SJCRH30 (cell line): ENCODE measurements around the gene ARID5B. TPM values are rescaled to one million over a fixed set of nuclear protein-coding genes. Genes with fewer than 3 reads are reported as not detected.
"Not testable (repeated sequence)": the region's sequence is repeated elsewhere in the genome, so short reads cannot be mapped to it uniquely, and the experiment has no call there.

Experiments used
- DNase-seq, 2 experiments: peaks; one replicate each; pipeline ENCODE4 v3.0.0-alpha.2; 2015 to 2020
- H3K27ac ChIP-seq: fragments of 250-450 bp; sonication (Bioruptor Pico); 2 replicates; pipeline ENCODE4 v1.5.1; 2020; ENCODE audit warnings: mild to moderate bottlenecking, moderate library complexity
- H3K27me3 ChIP-seq: fragments of 250-450 bp; sonication (Bioruptor Pico); 2 replicates; pipeline ENCODE4 v1.5.1; 2020; ENCODE audit warnings: mild to moderate bottlenecking, moderate library complexity
- H3K36me3 ChIP-seq: fragments of 250-450 bp; sonication (Bioruptor Pico); 2 replicates; pipeline ENCODE4 v1.5.1; 2020; ENCODE audit warnings: mild to moderate bottlenecking, moderate library complexity
- H3K4me1 ChIP-seq: fragments of 250-450 bp; sonication (Bioruptor Pico); 2 replicates; pipeline ENCODE4 v1.5.1; 2020; ENCODE audit warnings: mild to moderate bottlenecking, moderate library complexity
- H3K4me3 ChIP-seq: fragments of 250-450 bp; sonication (Bioruptor Pico); 2 replicates; pipeline ENCODE4 v1.5.1; 2020; ENCODE audit warnings: mild to moderate bottlenecking, moderate library complexity
- H3K9me3 ChIP-seq: fragments of 250-450 bp; sonication (Bioruptor Pico); replicated peaks from 2 replicates; pipeline ENCODE4 v1.5.1; 2020; ENCODE audit warnings: mild to moderate bottlenecking, moderate library complexity
- total RNA-seq: library from RNA; depleted of rRNA; stranded (reverse); fragments of >200 nt; shearing (Covaris generic); gene quantifications from 2 replicates; pipeline ENCODE4 v1.2.3, GENCODE V29; 2014; rRNA removed

ARID5B gene, protein sequence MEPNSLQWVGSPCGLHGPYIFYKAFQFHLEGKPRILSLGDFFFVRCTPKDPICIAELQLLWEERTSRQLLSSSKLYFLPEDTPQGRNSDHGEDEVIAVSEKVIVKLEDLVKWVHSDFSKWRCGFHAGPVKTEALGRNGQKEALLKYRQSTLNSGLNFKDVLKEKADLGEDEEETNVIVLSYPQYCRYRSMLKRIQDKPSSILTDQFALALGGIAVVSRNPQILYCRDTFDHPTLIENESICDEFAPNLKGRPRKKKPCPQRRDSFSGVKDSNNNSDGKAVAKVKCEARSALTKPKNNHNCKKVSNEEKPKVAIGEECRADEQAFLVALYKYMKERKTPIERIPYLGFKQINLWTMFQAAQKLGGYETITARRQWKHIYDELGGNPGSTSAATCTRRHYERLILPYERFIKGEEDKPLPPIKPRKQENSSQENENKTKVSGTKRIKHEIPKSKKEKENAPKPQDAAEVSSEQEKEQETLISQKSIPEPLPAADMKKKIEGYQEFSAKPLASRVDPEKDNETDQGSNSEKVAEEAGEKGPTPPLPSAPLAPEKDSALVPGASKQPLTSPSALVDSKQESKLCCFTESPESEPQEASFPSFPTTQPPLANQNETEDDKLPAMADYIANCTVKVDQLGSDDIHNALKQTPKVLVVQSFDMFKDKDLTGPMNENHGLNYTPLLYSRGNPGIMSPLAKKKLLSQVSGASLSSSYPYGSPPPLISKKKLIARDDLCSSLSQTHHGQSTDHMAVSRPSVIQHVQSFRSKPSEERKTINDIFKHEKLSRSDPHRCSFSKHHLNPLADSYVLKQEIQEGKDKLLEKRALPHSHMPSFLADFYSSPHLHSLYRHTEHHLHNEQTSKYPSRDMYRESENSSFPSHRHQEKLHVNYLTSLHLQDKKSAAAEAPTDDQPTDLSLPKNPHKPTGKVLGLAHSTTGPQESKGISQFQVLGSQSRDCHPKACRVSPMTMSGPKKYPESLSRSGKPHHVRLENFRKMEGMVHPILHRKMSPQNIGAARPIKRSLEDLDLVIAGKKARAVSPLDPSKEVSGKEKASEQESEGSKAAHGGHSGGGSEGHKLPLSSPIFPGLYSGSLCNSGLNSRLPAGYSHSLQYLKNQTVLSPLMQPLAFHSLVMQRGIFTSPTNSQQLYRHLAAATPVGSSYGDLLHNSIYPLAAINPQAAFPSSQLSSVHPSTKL
- 10.3 and 10.5 TPM in 2 replicates for total RNA-seq

DNA sequence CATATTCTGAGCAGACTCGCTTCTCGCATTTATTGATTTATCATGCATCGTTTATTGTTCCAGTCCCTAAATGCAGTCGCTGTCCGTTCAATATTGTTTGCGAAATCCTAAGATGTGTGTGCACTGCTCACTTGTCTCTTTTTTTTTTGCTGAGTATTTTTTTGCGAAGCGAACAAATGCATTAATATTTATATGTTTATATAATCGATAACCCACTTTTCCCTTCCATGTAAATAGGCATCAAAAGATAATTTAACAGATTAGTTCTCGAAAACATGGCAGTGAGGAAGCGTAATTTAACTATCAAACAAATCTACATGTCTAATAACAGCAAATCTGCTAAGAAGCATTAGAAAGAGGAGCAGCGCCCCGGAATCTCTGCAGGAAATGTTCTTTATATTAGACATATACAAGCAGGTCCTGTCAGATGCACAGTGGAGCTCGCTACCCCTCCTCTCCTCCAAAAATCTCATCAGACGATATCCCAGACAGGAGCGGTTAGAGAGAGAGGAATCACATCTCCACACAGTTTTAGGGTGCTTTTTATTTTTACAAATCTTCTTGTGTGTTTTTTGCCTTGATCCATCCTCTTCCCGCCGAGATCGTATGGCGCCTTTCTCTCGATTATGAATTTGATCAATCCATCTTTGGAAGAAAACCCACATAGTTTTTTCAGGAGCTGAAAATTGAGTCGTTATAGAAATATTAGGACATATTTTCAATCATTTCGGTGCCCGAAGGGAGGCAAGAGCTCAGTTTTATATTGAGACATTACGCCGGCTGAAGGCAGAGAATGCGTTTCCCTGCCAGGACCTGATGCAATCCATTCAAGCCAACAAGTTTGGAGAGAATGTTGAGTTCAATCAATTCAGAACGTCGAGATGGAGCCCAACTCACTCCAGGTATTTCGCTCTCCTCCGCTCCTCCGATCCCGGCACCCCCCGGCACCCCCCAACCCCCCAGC is at the start of gene ARID5B:
Gene ARID5B (plus strand): TSS at position 871 of the 964 bp plus-strand sequence. CDS start 11 bp downstream, at position 882.
- Histone ChIP-seq H3K36me3 (no peaks in the 10 kb centered on the region), H3K27me3 (no peaks in the 10 kb centered on the region), H3K4me1 (peaks cover 8% of the 10 kb centered on the region; the same call in 1 of the 2 replicates), H3K9me3 (no peaks in the 10 kb centered on the region), H3K4me3 (peak within 1 kb of the TSS; percentile 73), H3K27ac (peak within 1 kb of the TSS; percentile 98)
- peak; percentile 57 to 73 for DNase-seq

GRCh38 chr10:61852261-61852660 is 49.2 kb upstream of the ARID5B start:
- Histone ChIP-seq H3K27me3 (no peaks in the 10 kb centered on the region), H3K4me3 (no peak overlapping the region), H3K4me1 (peaks cover 3% of the 10 kb centered on the region; the same call in 1 of the 2 replicates), H3K27ac (no peak overlapping the region), H3K36me3 (no peaks in the 10 kb centered on the region), H3K9me3 (no peaks in the 10 kb centered on the region)
- no peak for DNase-seq

DNA sequence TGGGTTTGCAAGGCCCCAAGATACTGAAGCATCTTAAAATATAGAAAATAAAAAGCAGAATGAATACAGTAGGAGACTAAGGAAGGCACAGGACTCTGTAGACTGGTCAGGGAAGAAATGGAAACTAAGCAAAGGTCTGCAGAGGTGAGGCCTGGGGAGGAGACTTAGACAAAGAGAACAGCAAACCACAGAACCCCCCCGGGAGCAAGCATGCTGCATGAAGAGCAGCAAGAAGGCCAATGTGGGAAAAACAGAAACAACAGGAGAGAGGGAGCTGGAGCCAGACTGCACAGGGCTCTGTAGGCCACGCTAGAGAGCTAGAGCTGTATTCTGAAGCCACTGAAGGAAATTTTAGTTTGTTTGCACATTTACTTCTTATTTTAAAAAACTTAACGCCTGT is 45.7 kb upstream of the ARID5B start:
- no peaks in the 10 kb centered on the region for H3K27me3 ChIP-seq
- H3K36me3 ChIP-seq: no peaks in the 10 kb centered on the region
- no peak overlapping the region for H3K4me3 ChIP-seq
- DNase-seq: no peak
- no peaks in the 10 kb centered on the region for H3K9me3 ChIP-seq
- H3K4me1 ChIP-seq: no peaks in the 10 kb centered on the region
- H3K27ac ChIP-seq: no peak overlapping the region

DNA sequence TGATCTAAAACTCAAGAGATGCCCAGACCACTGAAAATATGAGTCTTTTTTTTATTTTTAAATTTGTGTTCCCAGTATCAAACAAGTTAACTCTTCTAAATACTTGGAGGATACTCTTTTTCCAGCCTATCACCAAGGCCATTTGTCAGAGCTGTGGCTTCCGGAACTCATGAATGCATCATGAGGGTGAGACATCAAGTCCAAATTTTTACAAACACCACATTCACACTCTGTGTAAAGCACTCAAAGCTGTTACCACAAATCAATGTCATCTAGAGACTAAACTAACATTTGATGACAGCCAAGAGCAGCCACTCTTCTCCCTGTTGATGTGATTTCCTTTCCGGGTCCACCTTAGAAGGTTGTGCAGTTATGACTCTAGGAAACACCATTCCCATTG is 43.8 kb upstream of the ARID5B start:
- Histone ChIP-seq H3K27me3 (no peaks in the 10 kb centered on the region), H3K27ac (no peak overlapping the region), H3K4me3 (no peak overlapping the region), H3K4me1 (no peaks in the 10 kb centered on the region), H3K36me3 (no peaks in the 10 kb centered on the region), H3K9me3 (no peaks in the 10 kb centered on the region)
- DNase-seq: no peak

- Histone ChIP-seq H3K36me3 (no peaks in the 10 kb centered on the region), H3K27me3 (no peaks in the 10 kb centered on the region), H3K9me3 (no peaks in the 10 kb centered on the region), H3K4me3 (no peak overlapping the region), H3K27ac (no peak overlapping the region), H3K4me1 (no peaks in the 10 kb centered on the region)
- no peak for DNase-seq
Measured at GRCh38 chr10:61859786-61860185, 41.7 kb upstream of the ARID5B start.

DNA sequence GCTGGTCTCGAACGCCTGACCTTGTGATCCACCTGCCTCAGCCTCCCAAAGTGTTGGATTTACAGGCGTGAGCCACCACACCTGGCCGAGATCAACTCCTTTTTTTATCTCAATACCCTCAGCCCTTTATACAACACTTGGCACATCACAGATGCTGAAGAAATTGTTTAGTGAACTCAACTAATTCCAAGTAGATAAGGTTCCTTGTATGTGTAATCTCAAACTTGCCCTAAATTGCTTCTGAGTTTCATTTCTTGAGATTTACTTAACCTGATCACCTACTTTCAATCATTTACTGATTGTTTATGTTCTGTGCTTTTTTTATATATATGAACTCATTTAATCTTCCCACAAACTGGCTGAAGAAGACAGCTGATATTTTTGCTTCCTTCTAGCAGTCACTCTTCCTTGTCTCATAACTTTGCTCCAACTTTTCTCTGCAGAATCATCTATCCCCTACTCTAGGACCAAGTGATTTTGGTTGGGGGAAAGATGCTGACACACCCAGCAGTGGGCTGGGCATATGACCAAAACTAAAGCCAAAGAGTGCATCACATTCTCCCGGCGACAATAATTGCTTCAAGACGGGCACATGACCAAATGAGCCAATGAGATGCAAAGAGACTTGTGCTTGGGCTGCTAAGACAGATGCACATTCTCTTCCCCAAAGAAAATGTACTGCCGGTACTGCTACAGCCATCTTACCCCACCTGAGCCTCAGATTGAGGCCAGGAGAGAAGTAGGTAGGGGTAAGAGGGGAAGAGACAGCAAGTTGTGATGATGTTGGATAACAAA is 40.3 kb upstream of the ARID5B start:
- H3K27ac ChIP-seq: no peak overlapping the region
- no peak for DNase-seq
- no peak overlapping the region for H3K4me3 ChIP-seq
- no peaks in the 10 kb centered on the region for H3K27me3 ChIP-seq
- no peaks in the 10 kb centered on the region for H3K9me3 ChIP-seq
- no peaks in the 10 kb centered on the region for H3K4me1 ChIP-seq
- H3K36me3 ChIP-seq: no peaks in the 10 kb centered on the region

- Histone ChIP-seq H3K27ac (no peak overlapping the region), H3K27me3 (no peaks in the 10 kb centered on the region), H3K9me3 (no peaks in the 10 kb centered on the region), H3K4me1 (no peaks in the 10 kb centered on the region), H3K36me3 (no peaks in the 10 kb centered on the region), H3K4me3 (no peak overlapping the region)
- DNase-seq: no peak
Measured at GRCh38 chr10:61863981-61864380, 37.5 kb upstream of the ARID5B start.

DNA sequence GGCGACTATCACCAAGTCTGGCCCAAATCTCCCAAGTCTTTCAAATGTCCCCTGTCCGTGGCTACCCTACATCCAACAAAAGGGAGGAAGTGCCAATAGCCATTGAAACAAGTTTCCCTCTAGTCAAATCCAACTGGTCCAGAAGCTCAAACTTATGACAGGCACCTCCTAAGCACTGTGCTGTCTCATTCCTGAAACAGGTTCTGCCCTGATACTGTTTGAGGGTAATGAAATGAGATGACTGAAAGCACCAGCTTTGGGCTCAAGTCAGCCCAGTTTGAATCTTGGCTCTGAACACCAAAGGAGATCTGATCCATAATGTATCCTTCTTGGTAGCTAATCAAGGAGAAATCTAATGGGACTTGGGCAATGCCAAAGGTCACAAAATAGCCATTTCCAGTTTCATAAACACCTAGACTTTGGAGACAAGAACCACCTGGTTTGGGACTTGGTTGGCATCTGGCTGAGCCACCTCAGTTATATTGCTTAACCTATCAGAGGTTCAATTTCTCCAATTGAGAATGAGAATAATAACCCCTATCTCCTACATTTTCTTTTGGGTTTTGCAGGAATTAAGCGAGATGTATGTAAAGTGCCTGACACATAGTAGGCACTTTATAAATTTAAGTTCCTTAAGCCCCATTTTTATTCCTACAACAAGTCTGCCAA is 34.7 kb upstream of the ARID5B start:
- Histone ChIP-seq H3K4me3 (no peak overlapping the region), H3K9me3 (no peaks in the 10 kb centered on the region), H3K27me3 (no peaks in the 10 kb centered on the region), H3K36me3 (no peaks in the 10 kb centered on the region), H3K27ac (no peak overlapping the region), H3K4me1 (peaks cover 4% of the 10 kb centered on the region)
- DNase-seq: no peak

DNA sequence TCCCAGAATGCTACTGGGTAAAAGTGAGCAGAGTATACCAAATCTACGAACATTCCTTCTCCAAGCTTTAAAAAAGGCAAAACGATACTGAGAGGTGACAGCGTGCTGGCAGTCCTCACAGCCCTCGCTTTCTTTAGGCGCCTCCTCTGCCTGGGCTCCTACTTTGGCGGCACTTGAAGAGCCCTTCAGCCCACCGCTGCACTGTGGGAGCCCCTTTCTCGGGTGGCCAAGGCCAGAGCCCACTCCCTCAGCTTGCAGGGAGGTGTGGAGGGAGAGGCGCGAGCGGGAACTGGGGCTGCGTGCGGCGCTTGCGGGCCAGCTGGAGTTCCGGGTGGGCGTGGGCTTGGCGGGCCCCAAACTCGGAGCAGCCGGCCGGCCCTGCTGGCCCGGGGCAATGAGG is 34.1 kb upstream of the ARID5B start:
- not testable (repeated sequence) for H3K27me3 ChIP-seq, H3K4me1 ChIP-seq, H3K36me3 ChIP-seq, H3K4me3 ChIP-seq, H3K9me3 ChIP-seq, H3K27ac ChIP-seq, DNase-seq

- DNase-seq: not testable (repeated sequence)
Measured at GRCh38 chr10:61867817-61868216, 33.7 kb upstream of the ARID5B start.

GRCh38 chr10:61869041-61869675 is 32.3 kb upstream of the ARID5B start:
- H3K27ac ChIP-seq: peak overlapping the region; percentile 30; the same call in 1 of the 2 replicates
- H3K4me1 ChIP-seq: peaks cover 4% of the 10 kb centered on the region
- peak overlapping the region; percentile 18 for H3K4me3 ChIP-seq
- no peaks in the 10 kb centered on the region for H3K36me3 ChIP-seq
- no peak for DNase-seq
- no peaks in the 10 kb centered on the region for H3K27me3 ChIP-seq
- no peaks in the 10 kb centered on the region for H3K9me3 ChIP-seq

More at GRCh38 chr10:61867817-61868216, 33.7 kb upstream of the ARID5B start:
- not testable (repeated sequence) for H3K36me3 ChIP-seq, H3K9me3 ChIP-seq, H3K4me3 ChIP-seq, H3K27ac ChIP-seq, H3K27me3 ChIP-seq, H3K4me1 ChIP-seq

DNA sequence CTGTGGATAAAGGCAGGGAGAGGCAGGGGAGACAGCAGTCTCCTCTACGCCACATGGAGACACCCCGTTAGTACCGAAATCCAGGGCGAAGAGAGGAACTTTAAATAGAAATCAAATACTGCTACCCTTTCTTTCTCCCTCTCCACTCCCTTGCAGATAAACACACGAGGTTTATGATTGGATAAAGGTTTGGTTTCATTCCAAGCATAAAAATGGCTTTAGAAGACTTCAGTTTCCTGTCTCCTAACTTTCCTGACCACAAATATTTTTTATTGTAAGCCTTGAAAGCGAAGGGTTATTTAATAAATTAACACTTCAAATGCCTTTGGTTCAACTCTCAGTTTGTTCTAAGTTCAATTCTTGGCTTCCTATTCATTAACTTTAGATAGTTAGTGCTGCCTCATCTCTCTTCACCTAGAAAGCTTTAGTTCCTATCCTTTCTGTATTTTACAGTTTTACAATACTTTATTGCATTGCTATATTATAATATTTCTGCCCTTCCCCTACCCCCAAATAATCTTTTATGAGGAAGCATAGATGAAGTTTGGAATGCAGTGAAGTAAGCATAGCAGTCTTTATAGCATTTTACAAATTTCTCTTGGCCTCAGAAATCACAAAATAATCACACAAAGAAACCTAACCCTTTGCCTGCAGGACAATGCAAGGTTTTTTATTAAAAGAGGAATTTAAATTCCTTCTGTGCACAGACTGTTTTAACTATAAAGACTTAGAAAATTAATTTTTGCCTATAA is 31.5 kb upstream of the ARID5B start:
- H3K4me1 ChIP-seq: peaks cover 4% of the 10 kb centered on the region
- H3K36me3 ChIP-seq: no peaks in the 10 kb centered on the region
- H3K27ac ChIP-seq: peak overlapping the region; percentile 30; the same call in 1 of the 2 replicates
- no peaks in the 10 kb centered on the region for H3K9me3 ChIP-seq
- peak in 1 of 2 experiments; percentile 35 for DNase-seq
- no peaks in the 10 kb centered on the region for H3K27me3 ChIP-seq
- H3K4me3 ChIP-seq: peak overlapping the region; percentile 18
